SK-N-MC (cell line): ENCODE results near the gene MOB3C.

Experiments used
- EZH2 ChIP-seq: fragments of 200-600 bp; sonication (generic); IDR thresholded peaks from one replicate; pipeline ENCODE4 v1.6.1; 2017; ENCODE audit warnings: antibody characterized with exemption
- POLR2AphosphoS5 ChIP-seq: IDR thresholded peaks from 2 replicates; pipeline ENCODE4 v1.6.1; 2012; ENCODE audit warnings: mild to moderate bottlenecking, low read depth, low read length, borderline replicate concordance

DNA sequence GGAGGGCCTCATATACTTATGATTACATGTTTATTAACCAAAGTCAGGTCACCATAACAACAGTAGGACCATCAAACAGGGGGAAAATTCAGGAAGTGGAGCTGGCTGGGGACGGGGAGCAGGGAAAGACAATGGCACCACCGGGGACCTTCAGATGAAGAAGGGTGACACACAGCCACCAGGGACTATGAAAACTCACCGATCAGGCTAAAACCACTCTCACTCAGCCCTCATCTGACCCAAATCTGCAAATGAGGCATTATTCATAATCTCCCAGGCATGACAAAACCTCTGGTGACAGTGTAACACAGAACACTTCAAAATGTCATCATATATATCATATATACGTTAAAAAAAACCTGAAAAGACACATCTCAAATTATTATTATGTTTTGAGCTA is 23.8 kb downstream of the MOB3C start:
- TF ChIP-seq POLR2AphosphoS5, result no peak
- no peak for TF ChIP-seq EZH2
